Aorta (tissue), 5 donors: ENCODE data around the gene YPEL1. TPM values are rescaled to one million over a fixed set of nuclear protein-coding genes. Genes with fewer than 3 reads are reported as not detected.

Experiments
- ATAC-seq: fragments of 200-7000 bp; cut with Tn5 transposase; one replicate; pipeline ENCODE4 v1.9.1; 2022; ENCODE audit warnings: moderate library complexity; ENCODE audit not compliant: low FRiP score
- DNase-seq, 2 donors: peaks; one replicate each; pipeline ENCODE4 v3.0.0-alpha.2; 2020
- H3K27ac ChIP-seq, 2 donors: one replicate each; pipeline ENCODE4 v1.5.1; 2013; ENCODE audit warnings: low read length in 2 of 2, mild to moderate bottlenecking in 2 of 2, moderate library complexity in 2 of 2, control low read depth in 1 of 2, inconsistent platforms in 1 of 2, low read depth in 1 of 2
- H3K27me3 ChIP-seq, 2 donors: one replicate each; pipeline ENCODE4 v1.6.1; 2013; ENCODE audit warnings: control low read depth in 1 of 2, low read length in 1 of 2, mild to moderate bottlenecking in 1 of 2, moderate library complexity in 1 of 2; ENCODE audit not compliant: insufficient read depth in 2 of 2, control insufficient read depth in 1 of 2
- H3K36me3 ChIP-seq, 2 donors: one replicate each; pipeline ENCODE4 v1.6.1; 2013; ENCODE audit warnings: control low read depth in 1 of 2, low read length in 1 of 2, mild to moderate bottlenecking in 1 of 2; ENCODE audit not compliant: insufficient read depth in 2 of 2, control insufficient read depth in 1 of 2
- H3K4me1 ChIP-seq, 2 donors: one replicate each; pipeline ENCODE4 v1.6.1; 2013; ENCODE audit warnings: low read length in 2 of 2, control low read depth in 1 of 2, mild to moderate bottlenecking in 1 of 2, moderate library complexity in 1 of 2; ENCODE audit not compliant: insufficient read depth in 2 of 2, control insufficient read depth in 1 of 2
- H3K4me3 ChIP-seq, 2 donors: one replicate each; pipeline ENCODE4 v1.5.1; 2013; ENCODE audit warnings: low read length in 2 of 2, control low read depth in 1 of 2, mild to moderate bottlenecking in 1 of 2
- H3K9me3 ChIP-seq: one replicate; pipeline ENCODE4 v1.6.1; 2013; ENCODE audit warnings: mild to moderate bottlenecking, low read length; ENCODE audit not compliant: control insufficient read depth
- WGBS, 2 donors: extraction: QIAGEN DNeasy Blood & Tissue Kit; methylation state at CpG; one replicate each; pipeline ENCODE4 v1.1.7; 2013; 5-methylcytosine and 5-hydroxymethylcytosine counted together
- intact Hi-C, 2 donors: fragments of 100-400 bp; cut with DNase I; formaldehyde crosslinking; loops; one replicate each; pipeline versions ENCODE4 v1.14.2 to v1.15.0; 2022
- polyA plus RNA-seq, 2 donors: library from polyadenylated mRNA; stranded (reverse); fragments of 200-250 nt; gene quantifications; one replicate each; pipeline ENCODE4 v1.2.3, GENCODE V29; 2013
- total RNA-seq, 2 donors: library from RNA; stranded (reverse); fragmentation: NEBNext Ultra II Directional; extraction: Animal tissue kit (Norgen Biotek cat#: 25700); gene quantifications; one replicate each; pipeline ENCODE4 v1.2.1, GENCODE V29; 2021
- donor health status: healthy with polysubstance abuse.
- donor health status: Bipolar disorder and iron deficiency.
- donor health status: DM: no; HTN: no; CAD: no.
- donor health status: DM: no; HTN: no; CAD: no.
- donor health status: DM: yes; HTN: yes; CAD: no.

YPEL1 gene
- total and polyA plus RNA-seq, 4 donors, result 2.0 to 9.1 (median 4.8) TPM

DNA sequence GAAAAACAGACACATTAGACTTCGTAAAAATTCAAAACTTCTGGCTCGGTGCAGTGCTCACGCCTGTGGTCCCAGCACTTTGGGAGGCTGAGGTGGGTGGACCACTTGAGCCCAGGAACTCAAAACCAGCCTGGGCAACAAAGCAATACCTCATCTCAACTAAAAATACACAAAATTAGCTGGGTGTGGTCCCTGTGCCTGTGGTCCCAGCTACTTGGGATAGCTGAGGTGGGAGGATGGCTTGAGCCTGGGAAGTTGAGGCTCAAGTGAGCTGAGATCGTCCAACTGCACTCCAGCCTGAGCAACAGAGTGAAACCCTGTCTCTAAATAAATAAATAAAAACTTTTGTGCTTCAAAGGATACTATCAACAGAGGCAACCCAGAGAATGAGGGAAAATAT, 23.7 kb downstream of the YPEL1 start:
- H3K4me1 ChIP-seq, result no peaks in the 10 kb centered on the region
- no peaks in the 10 kb centered on the region for H3K9me3 ChIP-seq
- no peak overlapping the region for H3K27ac ChIP-seq
- no peaks in the 10 kb centered on the region for H3K27me3 ChIP-seq
- ATAC-seq (no peak), DNase-seq (no peak)
- intact Hi-C loops, result loop anchor here (2.0 kb wide), 2 partner anchors 227 to 241 kb away; partner anchors contain the start of gene PPM1F (in 1 of the 2)
- WGBS, 2 donors, result 87 to 89% methylated on average over 4 of the region's 4 CpGs
- H3K36me3 ChIP-seq, result no peaks in the 10 kb centered on the region
- H3K4me3 ChIP-seq, result no peak overlapping the region

DNA sequence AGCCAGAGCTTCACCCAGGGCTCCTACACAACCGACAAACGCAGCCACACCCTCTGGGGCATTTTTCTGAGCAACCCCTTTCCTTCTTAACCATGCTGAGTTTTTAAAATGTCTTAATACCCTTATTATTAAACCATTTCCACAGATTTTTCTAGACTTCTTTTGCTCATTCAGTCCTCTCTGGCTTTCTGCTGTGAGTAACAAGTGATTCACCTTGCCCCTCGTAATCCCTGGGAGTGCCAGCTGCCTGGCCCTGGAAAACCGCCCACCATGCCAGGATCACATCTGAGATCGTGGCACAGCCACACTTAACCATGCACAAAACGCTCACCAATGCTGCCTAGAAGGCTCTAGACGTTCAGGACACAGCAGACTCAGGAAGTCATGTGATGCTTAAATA, 25.4 kb downstream of the YPEL1 start:
- no peak for ATAC-seq
- intact Hi-C loops, result no loop called here
- Histone ChIP-seq H3K4me1 (no peaks in the 10 kb centered on the region), H3K36me3 (no peaks in the 10 kb centered on the region), H3K4me3 (no peak overlapping the region), H3K27me3 (no peaks in the 10 kb centered on the region), H3K9me3 (no peaks in the 10 kb centered on the region), H3K27ac (no peak overlapping the region)
- DNase-seq, result no peak
- 82 to 83% methylated on average over 7 of the region's 7 CpGs for WGBS, 2 donors

DNA sequence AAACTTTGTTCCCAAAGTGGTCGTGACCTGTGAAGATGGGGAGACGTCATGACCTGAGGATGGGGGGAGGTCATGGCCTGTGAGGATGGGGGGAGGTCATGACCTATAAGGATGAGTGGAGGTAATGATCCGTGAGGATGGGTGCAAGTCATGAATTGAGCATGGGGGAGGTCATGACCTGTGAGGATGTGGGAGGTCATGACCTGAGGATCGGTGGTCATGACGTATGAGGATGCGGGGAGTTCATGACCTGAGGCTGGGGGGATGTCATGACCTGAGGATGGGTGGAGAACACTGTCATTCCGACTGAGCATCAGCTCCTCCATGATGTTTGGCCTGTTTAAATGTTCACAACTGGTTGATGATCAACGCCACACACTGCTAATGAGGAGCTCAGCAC, 25.9 kb downstream of the YPEL1 start:
- intact Hi-C loops, result no loop called here
- DNase-seq (no peak), ATAC-seq (no peak)
- Histone ChIP-seq H3K36me3 (no peaks in the 10 kb centered on the region), H3K27ac (no peak overlapping the region), H3K27me3 (no peaks in the 10 kb centered on the region), H3K4me3 (no peak overlapping the region), H3K4me1 (no peaks in the 10 kb centered on the region), H3K9me3 (no peaks in the 10 kb centered on the region)
- 70 to 79% methylated on average over 8 of the region's 8 CpGs for WGBS, 2 donors

- Histone ChIP-seq H3K4me3 (no peak overlapping the region), H3K36me3 (no peaks in the 10 kb centered on the region), H3K27ac (no peak overlapping the region), H3K9me3 (no peaks in the 10 kb centered on the region), H3K27me3 (no peaks in the 10 kb centered on the region), H3K4me1 (no peaks in the 10 kb centered on the region)
- WGBS, 2 donors, result 95 to 98% methylated on average over 6 of the region's 6 CpGs
- DNase-seq (no peak), ATAC-seq (no peak)
- intact Hi-C loops, result no loop called here
These were observed 26.6 kb downstream of the YPEL1 start for GRCh38 chr22:21708960-21709359.

DNA sequence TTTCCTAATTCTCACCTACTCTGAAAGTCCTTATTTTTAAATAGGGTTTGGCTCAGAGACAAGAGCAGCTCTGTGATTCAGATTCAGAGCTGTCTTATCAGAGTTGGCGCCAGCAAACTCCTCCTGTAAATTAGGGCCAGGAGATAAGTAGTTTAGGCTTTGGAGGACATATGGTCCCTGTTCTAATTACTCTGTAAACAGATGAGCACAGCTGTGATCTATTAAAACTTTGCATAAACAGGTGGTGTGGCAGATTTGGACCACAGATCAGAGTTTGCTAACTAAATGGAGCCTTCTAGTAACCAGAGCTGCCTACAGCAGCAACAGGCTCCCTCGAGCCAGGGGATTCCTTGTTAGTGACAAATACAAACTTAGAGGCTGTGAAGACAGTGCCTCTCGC, 27.9 kb downstream of the YPEL1 start:
- Histone ChIP-seq H3K4me1 (no peaks in the 10 kb centered on the region), H3K27me3 (no peaks in the 10 kb centered on the region), H3K36me3 (no peaks in the 10 kb centered on the region), H3K27ac (no peak overlapping the region), H3K4me3 (no peak overlapping the region), H3K9me3 (no peaks in the 10 kb centered on the region)
- 77 to 81% methylated on average over 3 of the region's 3 CpGs for WGBS, 2 donors
- DNase-seq (no peak), ATAC-seq (no peak)
- intact Hi-C loops, result no loop called here

- no peak overlapping the region for H3K4me3 ChIP-seq
- no peaks in the 10 kb centered on the region for H3K36me3 ChIP-seq
- DNase-seq (peak in 1 of 2 donors; percentile 66), ATAC-seq (no peak)
- no peak overlapping the region for H3K27ac ChIP-seq
- WGBS, 2 donors, result 84% methylated on average over 31 of the region's 31 CpGs
- peaks cover 0 to 2% of the 10 kb centered on the region in 2 donors for H3K4me1 ChIP-seq
- H3K27me3 ChIP-seq, result no peaks in the 10 kb centered on the region
- no peaks in the 10 kb centered on the region for H3K9me3 ChIP-seq
- intact Hi-C loops, result no loop called here
These were observed 31.8 kb downstream of the YPEL1 start for GRCh38 chr22:21703684-21704316.

- Histone ChIP-seq H3K4me3 (no peak overlapping the region), H3K9me3 (no peaks in the 10 kb centered on the region), H3K36me3 (no peaks in the 10 kb centered on the region), H3K27ac (no peak overlapping the region), H3K27me3 (no peaks in the 10 kb centered on the region), H3K4me1 (peaks cover 0 to 2% of the 10 kb centered on the region in 2 donors)
- WGBS, 2 donors, result 92 to 94% methylated on average over 29 to 30 of the region's 30 CpGs
- intact Hi-C loops, result no loop called here
- DNase-seq (no peak), ATAC-seq (no peak)
These were observed 32.6 kb downstream of the YPEL1 start for GRCh38 chr22:21702700-21703683.

- Histone ChIP-seq H3K9me3 (no peaks in the 10 kb centered on the region), H3K4me1 (peaks cover 0 to 5% of the 10 kb centered on the region in 2 donors), H3K4me3 (no peak overlapping the region), H3K36me3 (no peaks in the 10 kb centered on the region), H3K27me3 (no peaks in the 10 kb centered on the region), H3K27ac (no peak overlapping the region)
- intact Hi-C loops, result no loop called here
- 94 to 96% methylated on average over 6 of the region's 6 CpGs for WGBS, 2 donors
- no peak for ATAC-seq
- DNase-seq, result no peak
These were observed 33.5 kb downstream of the YPEL1 start for GRCh38 chr22:21702094-21702493.
